ENCODE data around the gene CSMD2. TPM values are rescaled to one million over a fixed set of nuclear protein-coding genes. Genes with fewer than 3 reads are reported as not detected.

CSMD2 gene
- polyA plus RNA-seq, 1 of the 3 experiments (the other 2 are of a cell fraction): not detected

DNA sequence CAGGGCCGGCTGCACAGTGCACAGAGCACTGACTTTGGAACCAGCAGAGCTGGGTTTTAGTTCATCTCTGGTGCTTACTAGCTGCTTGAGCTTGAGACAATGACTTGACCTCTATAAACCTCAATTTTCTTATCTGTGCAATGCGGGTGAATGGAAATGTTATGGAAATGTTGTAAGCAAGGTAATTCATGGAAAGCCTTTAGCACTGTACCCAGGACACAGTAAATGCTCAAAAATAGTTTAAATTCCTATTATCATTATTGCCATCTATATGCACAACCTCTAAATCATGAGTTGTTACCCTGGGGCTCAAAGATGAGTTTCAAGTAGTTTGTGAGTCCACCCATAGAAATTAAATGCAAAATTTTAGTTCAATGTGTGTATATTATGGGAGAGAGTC is 99.5 kb downstream of the CSMD2 start:
- Histone ChIP-seq H3F3A (replicated peaks; ENCODE audit: insufficient read depth) (no peaks in the 10 kb centered on the region), H3K36me3 (replicated peaks in 1 of 2; ENCODE audit: control insufficient read depth in 1 of 2, insufficient read depth in 2 of 2, low read length in 1 of 2) (no peaks in the 10 kb centered on the region), H3K27me3 (ENCODE audit: insufficient read depth) (no peaks in the 10 kb centered on the region), H3K9me2 (no peaks in the 10 kb centered on the region), H2AFZ (ENCODE audit: low read depth) (no peak overlapping the region), H3K9me3 (no peaks in the 10 kb centered on the region), H3K27ac (ENCODE audit: low read depth in 2 of 2, low read length in 1 of 2) (no peak overlapping the region), H3K4me1 (ENCODE audit: control insufficient read depth in 1 of 2, insufficient read depth in 2 of 2, low read depth in 1 of 2, low read length in 1 of 2) (no peaks in the 10 kb centered on the region), H3K4me3 (ENCODE audit: low read depth in 2 of 2, low read length in 1 of 2) (no peak overlapping the region), H4K20me1 (ENCODE audit: insufficient read depth) (no peaks in the 10 kb centered on the region), H3K79me2 (ENCODE audit: insufficient read depth) (no peaks in the 10 kb centered on the region), H3K9ac (no peak overlapping the region), H3K4me2 (no peak overlapping the region)
- POLR2A ChIA-PET: no interaction called here
- no peak for DNase-seq
- CTCF ChIA-PET: interaction anchor here (0.7 kb wide), 1 partner anchor 532 kb away, joined by 3 read pairs; no protein-coding TSS in a partner anchor
- WGBS (ENCODE audit: low lambda C conversion rate): 53% methylated on average over 2 of the region's 2 CpGs
- TF ChIP-seq, protein P1, sequence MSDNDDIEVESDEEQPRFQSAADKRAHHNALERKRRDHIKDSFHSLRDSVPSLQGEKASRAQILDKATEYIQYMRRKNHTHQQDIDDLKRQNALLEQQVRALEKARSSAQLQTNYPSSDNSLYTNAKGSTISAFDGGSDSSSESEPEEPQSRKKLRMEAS (IDR thresholded peaks at IDR 0.05; ENCODE audit: low read depth): no peak
- TF ChIP-seq ELF1 (IDR thresholded peaks at IDR 0.05) (no peak), EP300 (IDR thresholded peaks at IDR 0.05; ENCODE audit: borderline replicate concordance in 1 of 2, low read depth in 1 of 2, low read length in 1 of 2) (no peak)

DNA sequence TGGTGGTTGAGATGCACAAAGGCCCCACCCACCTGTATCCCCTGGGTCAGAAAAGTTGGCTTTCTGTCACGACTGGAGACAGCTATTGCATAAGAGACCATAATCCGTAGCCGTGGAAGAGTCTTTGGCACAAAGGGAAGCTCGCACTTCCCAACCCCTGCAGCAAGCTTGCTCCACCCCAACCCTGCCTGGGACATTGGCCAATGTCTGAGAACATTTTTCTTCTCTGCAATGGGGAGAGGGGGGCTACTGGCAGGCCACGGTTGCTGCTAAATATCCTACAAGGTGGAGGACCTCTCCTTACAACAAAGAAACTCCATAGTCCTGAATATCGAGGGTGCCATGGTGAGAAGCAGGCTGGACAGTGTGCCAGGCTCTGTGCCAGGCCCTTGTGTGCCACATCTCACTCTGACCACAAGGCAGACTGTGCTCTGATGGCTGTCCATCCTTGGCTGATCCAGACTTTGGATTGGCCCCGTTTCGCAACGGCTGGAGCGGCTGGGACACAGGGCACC is 104.1 kb downstream of the CSMD2 start:
- Histone ChIP-seq H3K9ac (no peak overlapping the region), H3K4me3 (ENCODE audit: low read depth in 2 of 2, low read length in 1 of 2) (no peak overlapping the region), H3K9me2 (no peaks in the 10 kb centered on the region), H3K4me1 (ENCODE audit: control insufficient read depth in 1 of 2, insufficient read depth in 2 of 2, low read depth in 1 of 2, low read length in 1 of 2) (peaks cover 0 to 31% of the 10 kb centered on the region in 2 experiments; a peak in 1 of 4 replicates), H3K79me2 (ENCODE audit: insufficient read depth) (no peaks in the 10 kb centered on the region), H4K20me1 (ENCODE audit: insufficient read depth) (no peaks in the 10 kb centered on the region), H3K9me3 (no peaks in the 10 kb centered on the region), H2AFZ (ENCODE audit: low read depth) (no peak overlapping the region), H3K27ac (ENCODE audit: low read depth in 2 of 2, low read length in 1 of 2) (no peak overlapping the region), H3K27me3 (ENCODE audit: insufficient read depth) (no peaks in the 10 kb centered on the region), H3K4me2 (no peak overlapping the region), H3F3A (replicated peaks; ENCODE audit: insufficient read depth) (no peaks in the 10 kb centered on the region), H3K36me3 (replicated peaks in 1 of 2; ENCODE audit: control insufficient read depth in 1 of 2, insufficient read depth in 2 of 2, low read length in 1 of 2) (no peaks in the 10 kb centered on the region)
- 25% methylated on average over 2 of the region's 10 CpGs for WGBS (ENCODE audit: low lambda C conversion rate)
- ChIA-PET POLR2A (no interaction called here), CTCF (interaction anchor here (1.3 kb wide), 1 partner anchor 377 kb away, joined by 4 read pairs; no protein-coding TSS in a partner anchor)
- DNase-seq: no peak
- no peak for TF ChIP-seq TAF1 (IDR thresholded peaks at IDR 0.05; ENCODE audit: borderline replicate concordance, low read depth, low read length)
- no peak for TF ChIP-seq RCOR1 (IDR thresholded peaks at IDR 0.05; ENCODE audit: low read length)
- TF ChIP-seq GATA2 (CRISPR knock-in tag; IDR thresholded peaks at IDR 0.05): no peak
- no peak for TF ChIP-seq CHD2 (IDR thresholded peaks at IDR 0.05; ENCODE audit: low read length, partially characterized antibody)
- no peak for TF ChIP-seq FOXM1 (IDR thresholded peaks at IDR 0.05; ENCODE audit: low read depth)
- no peak for TF ChIP-seq NFIC (IDR thresholded peaks at IDR 0.05; ENCODE audit: borderline replicate concordance)
- TF ChIP-seq MXI1 (IDR thresholded peaks at IDR 0.05; ENCODE audit: low read depth, low read length): no peak
- TF ChIP-seq, protein P2, sequence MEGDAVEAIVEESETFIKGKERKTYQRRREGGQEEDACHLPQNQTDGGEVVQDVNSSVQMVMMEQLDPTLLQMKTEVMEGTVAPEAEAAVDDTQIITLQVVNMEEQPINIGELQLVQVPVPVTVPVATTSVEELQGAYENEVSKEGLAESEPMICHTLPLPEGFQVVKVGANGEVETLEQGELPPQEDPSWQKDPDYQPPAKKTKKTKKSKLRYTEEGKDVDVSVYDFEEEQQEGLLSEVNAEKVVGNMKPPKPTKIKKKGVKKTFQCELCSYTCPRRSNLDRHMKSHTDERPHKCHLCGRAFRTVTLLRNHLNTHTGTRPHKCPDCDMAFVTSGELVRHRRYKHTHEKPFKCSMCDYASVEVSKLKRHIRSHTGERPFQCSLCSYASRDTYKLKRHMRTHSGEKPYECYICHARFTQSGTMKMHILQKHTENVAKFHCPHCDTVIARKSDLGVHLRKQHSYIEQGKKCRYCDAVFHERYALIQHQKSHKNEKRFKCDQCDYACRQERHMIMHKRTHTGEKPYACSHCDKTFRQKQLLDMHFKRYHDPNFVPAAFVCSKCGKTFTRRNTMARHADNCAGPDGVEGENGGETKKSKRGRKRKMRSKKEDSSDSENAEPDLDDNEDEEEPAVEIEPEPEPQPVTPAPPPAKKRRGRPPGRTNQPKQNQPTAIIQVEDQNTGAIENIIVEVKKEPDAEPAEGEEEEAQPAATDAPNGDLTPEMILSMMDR (IDR thresholded peaks at IDR 0.05): no peak
- TF ChIP-seq RXRA (IDR thresholded peaks at IDR 0.05; ENCODE audit: borderline replicate concordance, low read depth): no peak
- no peak for TF ChIP-seq YY1 (IDR thresholded peaks at IDR 0.05; ENCODE audit: low read depth)
- TF ChIP-seq EZH2phosphoT487 (IDR thresholded peaks at IDR 0.05; ENCODE audit: borderline replicate concordance, low read depth): no peak
- TF ChIP-seq JUND (IDR thresholded peaks at IDR 0.05): no peak
- TF ChIP-seq, protein P3, sequence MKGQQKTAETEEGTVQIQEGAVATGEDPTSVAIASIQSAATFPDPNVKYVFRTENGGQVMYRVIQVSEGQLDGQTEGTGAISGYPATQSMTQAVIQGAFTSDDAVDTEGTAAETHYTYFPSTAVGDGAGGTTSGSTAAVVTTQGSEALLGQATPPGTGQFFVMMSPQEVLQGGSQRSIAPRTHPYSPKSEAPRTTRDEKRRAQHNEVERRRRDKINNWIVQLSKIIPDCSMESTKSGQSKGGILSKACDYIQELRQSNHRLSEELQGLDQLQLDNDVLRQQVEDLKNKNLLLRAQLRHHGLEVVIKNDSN (IDR thresholded peaks at IDR 0.05; ENCODE audit: borderline replicate concordance, low read depth): no peak
- TF ChIP-seq POLR2AphosphoS5 (IDR thresholded peaks at IDR 0.05; ENCODE audit: low read depth, low read length): no peak
- TF ChIP-seq FOXJ3 (CRISPR knock-in tag; IDR thresholded peaks at IDR 0.05): no peak
- TF ChIP-seq, protein P4, sequence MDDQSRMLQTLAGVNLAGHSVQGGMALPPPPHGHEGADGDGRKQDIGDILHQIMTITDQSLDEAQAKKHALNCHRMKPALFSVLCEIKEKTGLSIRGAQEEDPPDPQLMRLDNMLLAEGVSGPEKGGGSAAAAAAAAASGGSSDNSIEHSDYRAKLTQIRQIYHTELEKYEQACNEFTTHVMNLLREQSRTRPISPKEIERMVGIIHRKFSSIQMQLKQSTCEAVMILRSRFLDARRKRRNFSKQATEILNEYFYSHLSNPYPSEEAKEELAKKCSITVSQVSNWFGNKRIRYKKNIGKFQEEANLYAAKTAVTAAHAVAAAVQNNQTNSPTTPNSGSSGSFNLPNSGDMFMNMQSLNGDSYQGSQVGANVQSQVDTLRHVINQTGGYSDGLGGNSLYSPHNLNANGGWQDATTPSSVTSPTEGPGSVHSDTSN (IDR thresholded peaks at IDR 0.05): no peak
- no peak for TF ChIP-seq ELF1 (IDR thresholded peaks at IDR 0.05)
- no peak for TF ChIP-seq RFX5 (IDR thresholded peaks at IDR 0.05; ENCODE audit: low read length)
- TF ChIP-seq MEF2A (IDR thresholded peaks at IDR 0.05; ENCODE audit: borderline replicate concordance, low read depth): no peak
